Activated T-cell treated with anti-CD3 and anti-CD28 coated beads, Interleukin-2, amount 50 U/mL, for 72 hours (primary cell): ENCODE results near the gene GAA. TPM values are rescaled to one million over a fixed set of nuclear protein-coding genes. Genes with fewer than 3 reads are reported as not detected.
"Not testable (repeated sequence)": the region's sequence is repeated elsewhere in the genome, so short reads cannot be mapped to it uniquely, and the experiment has no call there.

Source experiments
- ATAC-seq, 2 donors: fragments of 150-1000 bp; cut with Tn5 transposase; replicated peaks in 1 of 2; 2 replicates each; pipeline ENCODE4 v1.10.0; 2021; ENCODE audit warnings: moderate library complexity in 2 of 2, mild to moderate bottlenecking in 1 of 2
- DNase-seq, 2 donors: peaks; one replicate each; pipeline ENCODE4 v3.0.0; 2021 to 2022; ENCODE audit warnings: mixed read lengths in 1 of 2
- H3K27ac Mint-ChIP-seq: one replicate; pipeline ENCODE4 v1.8.0; 2022; ENCODE audit warnings: mild to moderate bottlenecking, moderate library complexity, mixed read lengths
- H3K27me3 Mint-ChIP-seq: one replicate; pipeline ENCODE4 v1.8.0; 2022; ENCODE audit warnings: low read depth, mixed read lengths
- H3K36me3 Mint-ChIP-seq, 2 donors: one replicate each; pipeline ENCODE4 v1.8.0; 2022; ENCODE audit warnings: mixed read lengths in 2 of 2, mild to moderate bottlenecking in 1 of 2; ENCODE audit not compliant: insufficient read depth in 2 of 2
- H3K4me1 Mint-ChIP-seq: one replicate; pipeline ENCODE4 v1.8.0; 2022; ENCODE audit warnings: low read depth, mixed read lengths
- H3K4me3 Mint-ChIP-seq, 2 donors: one replicate each; pipeline ENCODE4 v1.8.0; 2022; ENCODE audit warnings: mild to moderate bottlenecking in 2 of 2, mixed read lengths in 2 of 2, moderate library complexity in 2 of 2
- H3K9me3 Mint-ChIP-seq, 2 donors: one replicate each; pipeline ENCODE4 v1.8.0; 2022; ENCODE audit warnings: mixed read lengths in 2 of 2
- total RNA-seq, 2 donors: library from RNA; stranded (reverse); gene quantifications; one replicate each; pipeline ENCODE4 v1.2.3, GENCODE V29; 2022

Gene GAA
- total RNA-seq, 2 donors from 2014 or later, result 31.7 to 37.1 TPM

DNA sequence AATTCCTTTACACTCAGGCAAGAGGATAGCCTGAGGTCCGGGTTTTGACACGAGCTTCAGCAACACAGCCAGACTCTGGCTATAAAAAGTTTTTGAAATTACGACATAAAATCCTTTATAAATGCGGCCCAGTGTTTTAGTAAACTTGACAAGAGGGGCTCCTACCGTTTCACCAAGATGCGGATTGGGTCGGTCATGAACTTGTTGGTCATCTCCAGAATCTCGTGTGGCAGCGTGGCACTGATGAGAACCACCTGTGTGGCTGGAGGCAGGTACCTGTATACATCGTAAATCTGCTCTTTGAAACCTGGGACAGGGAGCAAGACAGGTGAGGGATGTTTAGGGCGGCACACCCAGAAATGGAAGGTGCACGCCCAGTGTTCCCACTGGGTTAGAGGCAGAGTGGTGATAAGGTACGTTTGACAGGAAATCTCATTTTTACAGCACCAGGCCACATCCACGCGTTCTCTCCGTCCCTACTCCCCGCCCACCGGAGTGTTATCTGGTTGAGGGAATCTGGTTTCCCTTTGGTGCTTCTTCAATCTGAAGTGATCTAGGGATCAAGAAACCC lies 37.6 kb downstream of the GAA start:
- Mint-ChIP-seq H3K4me1 (no peaks in the 10 kb centered on the region), H3K27ac (peak overlapping the region; percentile 30), H3K9me3 (no peaks in the 10 kb centered on the region), H3K4me3 (no peak overlapping the region), H3K27me3 (no peaks in the 10 kb centered on the region), H3K36me3 (peaks cover 23 to 61% of the 10 kb centered on the region in 2 donors)
- no peak for ATAC-seq
- no peak for DNase-seq

DNA sequence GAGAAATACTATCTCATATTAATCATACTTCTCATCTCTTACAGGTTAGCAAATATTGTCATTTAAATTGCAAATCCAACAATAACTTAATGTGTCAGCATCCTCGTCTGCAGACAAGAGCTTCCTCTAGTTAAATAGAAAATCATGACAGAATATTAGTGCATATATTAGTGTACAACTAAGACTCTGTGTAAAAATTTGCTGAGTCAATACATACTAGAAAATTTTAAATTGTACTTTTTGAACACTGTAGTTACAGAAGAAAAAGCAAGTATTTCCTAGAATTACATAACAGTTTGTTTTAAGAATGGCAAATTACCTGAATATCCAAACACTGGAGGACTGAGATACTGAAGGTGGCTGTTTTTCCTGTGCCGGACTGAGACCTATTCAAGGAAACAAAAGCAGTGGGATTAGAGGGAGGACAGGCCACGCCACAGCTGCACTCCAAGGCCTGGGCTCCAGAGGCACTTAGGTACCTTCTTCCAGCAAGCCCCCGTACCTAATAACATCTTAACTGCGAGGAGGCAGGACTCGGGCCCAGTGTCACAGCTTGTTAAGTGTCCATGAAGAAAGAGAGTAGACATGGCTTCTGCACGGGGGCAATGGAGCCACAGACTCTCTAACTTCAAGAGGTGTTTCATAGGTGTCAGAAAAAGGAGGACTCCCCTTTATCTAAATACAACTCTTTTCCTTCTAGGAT lies 40.2 kb downstream of the GAA start:
- Mint-ChIP-seq H3K27me3 (no peaks in the 10 kb centered on the region), H3K4me1 (peaks cover 23% of the 10 kb centered on the region), H3K9me3 (no peaks in the 10 kb centered on the region), H3K4me3 (no peak overlapping the region), H3K27ac (peak overlapping the region; percentile 59), H3K36me3 (peaks cover 27 to 54% of the 10 kb centered on the region in 2 donors)
- ATAC-seq, result no peak
- DNase-seq, result no peak

DNA sequence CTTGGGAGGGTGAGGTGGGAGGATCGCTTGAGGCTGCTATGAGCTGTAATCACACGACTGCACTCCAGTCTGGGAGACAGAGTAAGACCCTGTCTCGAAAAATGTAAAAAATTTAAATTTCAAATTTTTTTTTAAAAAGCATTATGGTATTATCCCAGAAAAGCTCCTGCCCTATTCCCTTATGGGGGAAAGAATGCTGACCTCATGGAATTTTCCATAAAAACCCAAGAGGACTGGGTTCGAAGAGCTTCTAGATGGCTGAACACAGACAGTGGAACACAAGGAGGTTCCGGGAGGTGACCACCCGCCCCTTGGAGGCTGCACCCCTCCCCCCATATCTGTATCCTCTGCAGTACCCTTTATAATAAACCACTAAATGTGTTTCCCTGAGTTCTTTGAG lies 41.5 kb downstream of the GAA start:
- H3K4me3 Mint-ChIP-seq, result no peak overlapping the region
- H3K27ac Mint-ChIP-seq, result no peak overlapping the region
- H3K36me3 Mint-ChIP-seq, result peaks cover 28 to 46% of the 10 kb centered on the region in 2 donors
- no peaks in the 10 kb centered on the region for H3K27me3 Mint-ChIP-seq
- H3K4me1 Mint-ChIP-seq, result peaks cover 23% of the 10 kb centered on the region
- no peak for DNase-seq
- ATAC-seq, result no peak
- H3K9me3 Mint-ChIP-seq, result no peaks in the 10 kb centered on the region

DNA sequence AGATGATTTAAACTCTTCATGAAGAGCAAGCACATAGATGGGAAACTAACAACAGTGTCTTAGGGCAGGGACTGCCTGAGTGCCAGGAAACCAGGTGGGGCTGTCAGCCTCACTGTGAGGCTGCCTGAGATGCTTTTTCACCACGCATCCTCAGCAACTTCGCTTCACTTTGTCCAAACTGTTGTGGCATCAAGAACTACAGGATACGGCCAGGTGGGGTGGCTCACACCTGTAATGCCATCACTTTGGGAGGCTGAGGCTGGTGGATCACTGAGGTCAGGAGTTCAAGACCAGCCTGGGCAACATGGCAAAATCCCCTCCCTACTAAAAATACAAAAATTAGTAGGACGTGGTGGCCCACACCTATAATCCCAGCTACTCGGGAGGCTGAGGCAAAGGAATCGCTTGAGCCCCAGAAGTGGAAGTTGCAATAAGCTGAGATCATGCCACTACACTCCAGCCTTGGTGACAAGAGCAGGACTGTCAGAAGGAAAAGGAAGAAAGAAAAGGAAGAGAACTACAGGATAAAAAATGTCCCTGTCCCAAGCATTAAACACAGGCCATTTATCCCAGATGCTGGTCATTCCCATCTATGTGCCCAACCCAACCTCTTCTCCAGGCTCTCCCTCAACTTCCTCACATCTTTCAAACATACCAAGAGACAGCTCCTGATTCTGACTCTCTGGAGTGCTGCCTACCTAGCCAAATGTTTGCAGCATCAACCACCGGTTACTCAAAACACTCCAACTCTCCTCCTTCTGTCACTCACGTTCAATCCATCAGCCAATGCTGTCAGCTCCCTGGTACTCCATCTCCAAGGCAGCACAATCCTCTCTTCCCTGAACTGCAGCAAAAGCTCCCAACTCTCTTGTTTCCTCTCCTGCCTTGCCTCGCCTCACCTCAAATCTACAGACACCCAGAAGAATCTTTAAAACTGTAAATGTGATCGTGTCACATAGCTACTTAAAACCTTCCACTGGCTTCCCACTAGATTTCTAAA lies 44.0 kb downstream of the GAA start:
- DNase-seq (peak in 1 of 2 donors; percentile 32), ATAC-seq (no peak)
- peak overlapping the region; percentile 94 for H3K27ac Mint-ChIP-seq
- H3K4me3 Mint-ChIP-seq, result peak overlapping the region; percentile 91 to 92
- peaks cover 16 to 23% of the 10 kb centered on the region in 2 donors for H3K36me3 Mint-ChIP-seq
- no peaks in the 10 kb centered on the region for H3K9me3 Mint-ChIP-seq
- peaks cover 36% of the 10 kb centered on the region for H3K4me1 Mint-ChIP-seq
- H3K27me3 Mint-ChIP-seq, result no peaks in the 10 kb centered on the region

- Mint-ChIP-seq H3K27me3 (no peaks in the 10 kb centered on the region), H3K36me3 (peaks cover 16 to 20% of the 10 kb centered on the region in 2 donors), H3K27ac (peak overlapping the region; percentile 94), H3K4me1 (peaks cover 36% of the 10 kb centered on the region), H3K9me3 (no peaks in the 10 kb centered on the region), H3K4me3 (peak overlapping the region; percentile 91 to 97)
- DNase-seq (peak in 1 of 2 donors; percentile 27), ATAC-seq (peak in 1 of 2 donors; percentile 11)
Measured at GRCh38 chr17:80146121-80147034, 45.0 kb downstream of the GAA start.

DNA sequence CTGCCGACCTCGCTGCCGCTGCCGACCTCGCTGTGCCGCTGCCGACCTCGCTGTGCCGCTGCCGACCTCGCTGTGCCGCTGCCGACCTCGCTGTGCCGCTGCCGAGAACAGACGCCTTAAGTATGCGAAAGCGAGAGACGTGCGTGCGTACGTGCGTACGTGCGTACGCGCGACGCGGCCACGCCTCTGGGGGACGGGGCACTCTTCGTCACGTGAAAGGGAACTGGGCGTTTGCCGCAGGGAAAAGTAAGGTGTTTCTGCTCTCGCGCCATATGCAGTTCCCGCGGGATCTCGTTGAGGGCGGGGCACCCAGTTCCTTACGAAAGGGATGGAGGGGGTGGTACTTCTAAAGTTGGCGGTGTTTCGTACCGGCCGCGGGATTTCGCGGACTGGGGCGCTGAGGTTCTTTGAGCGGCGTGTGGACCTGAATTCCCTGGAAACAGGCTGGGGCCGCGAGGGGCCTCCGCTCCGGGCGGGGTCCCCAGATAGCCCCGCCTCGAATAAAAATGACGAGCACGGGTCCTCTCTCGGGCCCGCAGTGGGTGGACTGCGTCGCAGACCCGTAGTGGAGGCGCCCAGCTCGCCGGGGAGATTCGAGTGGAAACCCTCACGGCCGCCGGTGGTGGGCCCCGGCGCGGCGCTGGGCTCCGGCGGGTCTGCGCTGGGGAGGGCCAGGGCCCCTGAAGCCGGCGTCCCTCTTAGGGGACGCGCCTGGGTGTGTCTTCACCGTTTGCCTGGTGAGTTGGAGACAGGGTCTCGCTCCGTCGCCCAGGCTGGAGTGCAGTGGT lies 45.8 kb downstream of the GAA start, which contains the start of gene EIF4A3:
Gene EIF4A3, minus strand, starts transcription at position 94 of the 788 bp plus-strand sequence. CDS start 167 bp downstream, outside the sequence.
- peaks cover 15 to 17% of the 10 kb centered on the region in 2 donors for H3K36me3 Mint-ChIP-seq
- DNase-seq (peak; percentile 97 to 99), ATAC-seq (peak; percentile 91 to 93)
- H3K27me3 Mint-ChIP-seq, result no peaks in the 10 kb centered on the region
- H3K4me3 Mint-ChIP-seq, result peak within 1 kb of the TSS; percentile 91 to 97
- peaks cover 42% of the 10 kb centered on the region for H3K4me1 Mint-ChIP-seq
- no peaks in the 10 kb centered on the region for H3K9me3 Mint-ChIP-seq
- peak within 1 kb of the TSS; percentile 94 for H3K27ac Mint-ChIP-seq

DNA sequence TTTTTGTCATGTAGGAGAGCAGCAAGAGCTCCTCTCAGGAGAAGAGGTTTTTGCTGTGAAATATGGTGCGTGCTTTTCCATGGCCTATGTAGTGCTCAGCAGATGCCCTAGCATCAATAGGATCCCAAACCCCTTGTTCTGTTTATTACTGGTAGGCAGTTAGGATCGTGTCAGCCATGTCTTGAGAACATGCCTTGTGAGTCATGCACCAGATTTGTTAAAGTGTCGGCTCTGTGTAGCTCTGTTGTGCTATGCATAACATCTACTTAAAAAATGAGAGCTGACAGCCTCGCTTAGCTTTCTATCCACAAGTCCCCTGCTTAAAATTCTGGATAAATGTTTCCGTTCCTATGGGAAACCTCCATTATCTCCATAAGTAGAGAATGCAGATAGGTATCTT lies 50.0 kb downstream of the GAA start:
- no peaks in the 10 kb centered on the region for H3K27me3 Mint-ChIP-seq
- H3K27ac Mint-ChIP-seq, result no peak overlapping the region
- peaks cover 2 to 10% of the 10 kb centered on the region in 2 donors for H3K36me3 Mint-ChIP-seq
- DNase-seq (no peak), ATAC-seq (no peak)
- peaks cover 26% of the 10 kb centered on the region for H3K4me1 Mint-ChIP-seq
- H3K4me3 Mint-ChIP-seq, result no peak overlapping the region
- H3K9me3 Mint-ChIP-seq, result peaks cover 0 to 2% of the 10 kb centered on the region in 2 donors

DNA sequence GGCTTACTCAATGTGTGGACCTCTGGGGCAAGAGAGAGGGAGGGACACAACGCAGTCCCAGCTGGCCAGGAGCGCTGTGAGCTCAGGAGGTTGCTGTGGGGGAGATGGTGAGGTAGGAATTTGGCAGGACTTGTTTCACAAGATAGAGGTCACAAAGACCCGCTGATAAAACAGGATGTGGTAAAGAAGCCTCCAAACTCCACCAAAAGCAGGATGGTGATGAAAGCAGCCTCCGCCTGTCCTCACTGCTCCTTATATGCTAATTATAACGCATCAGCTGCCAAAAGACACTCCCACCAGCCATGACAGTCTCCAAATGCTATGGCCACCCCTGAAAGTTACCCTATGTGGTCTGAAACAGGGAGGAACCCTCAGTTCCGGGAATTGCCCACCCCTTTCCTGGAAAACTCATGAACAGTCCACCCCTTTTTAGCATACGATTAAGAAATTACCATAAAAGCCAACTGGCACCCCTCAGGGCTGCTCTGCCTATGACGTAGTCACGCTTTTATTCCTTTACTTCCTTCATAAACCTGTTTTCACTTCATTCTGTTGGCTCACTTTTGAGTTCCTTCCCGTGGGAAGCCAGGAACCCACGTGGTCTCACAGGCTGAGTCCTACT lies 50.8 kb downstream of the GAA start:
- Mint-ChIP-seq H3K4me3 (no peak overlapping the region), H3K27me3 (no peaks in the 10 kb centered on the region), H3K36me3 (peaks cover 2 to 5% of the 10 kb centered on the region in 2 donors), H3K27ac (no peak overlapping the region), H3K9me3 (peaks cover 0 to 2% of the 10 kb centered on the region in 2 donors), H3K4me1 (peaks cover 26% of the 10 kb centered on the region)
- ATAC-seq (no peak), DNase-seq (no peak)

GRCh38 chr17:80153004-80153403 lies 51.6 kb downstream of the GAA start:
- no peak overlapping the region for H3K27ac Mint-ChIP-seq
- DNase-seq (no peak), ATAC-seq (no peak)
- H3K27me3 Mint-ChIP-seq, result no peaks in the 10 kb centered on the region
- H3K9me3 Mint-ChIP-seq, result peaks cover 0 to 2% of the 10 kb centered on the region in 2 donors
- H3K4me3 Mint-ChIP-seq, result no peak overlapping the region
- peaks cover 26% of the 10 kb centered on the region for H3K4me1 Mint-ChIP-seq
- peaks cover 0 to 4% of the 10 kb centered on the region in 2 donors for H3K36me3 Mint-ChIP-seq

DNA sequence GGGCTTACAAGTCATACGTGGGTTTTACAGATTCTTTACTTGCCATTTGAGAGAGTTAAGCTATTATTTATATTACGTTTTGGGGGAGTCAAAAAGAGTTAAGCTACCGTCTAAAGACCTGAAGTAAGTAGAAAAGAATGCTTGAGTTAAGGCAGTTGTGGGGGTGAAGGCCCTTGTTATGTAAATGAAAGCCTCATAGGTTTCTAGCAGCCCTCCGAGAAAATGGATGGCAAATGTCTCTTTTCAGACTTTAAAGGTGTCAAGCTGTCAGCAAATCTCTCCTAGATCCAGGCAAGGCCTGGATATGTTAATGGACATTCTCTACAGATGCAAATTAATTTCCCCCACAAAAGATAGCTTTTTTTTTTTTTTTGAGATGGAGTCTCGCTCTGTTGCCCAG lies 52.8 kb downstream of the GAA start:
- peaks cover 16% of the 10 kb centered on the region for H3K4me1 Mint-ChIP-seq
- ATAC-seq (no peak), DNase-seq (no peak)
- H3K27me3 Mint-ChIP-seq, result peaks cover under 1% of the 10 kb centered on the region
- H3K36me3 Mint-ChIP-seq, result peaks cover 0 to 4% of the 10 kb centered on the region in 2 donors
- H3K9me3 Mint-ChIP-seq, result peaks cover 0 to 2% of the 10 kb centered on the region in 2 donors
- no peak overlapping the region for H3K4me3 Mint-ChIP-seq
- no peak overlapping the region for H3K27ac Mint-ChIP-seq

DNA sequence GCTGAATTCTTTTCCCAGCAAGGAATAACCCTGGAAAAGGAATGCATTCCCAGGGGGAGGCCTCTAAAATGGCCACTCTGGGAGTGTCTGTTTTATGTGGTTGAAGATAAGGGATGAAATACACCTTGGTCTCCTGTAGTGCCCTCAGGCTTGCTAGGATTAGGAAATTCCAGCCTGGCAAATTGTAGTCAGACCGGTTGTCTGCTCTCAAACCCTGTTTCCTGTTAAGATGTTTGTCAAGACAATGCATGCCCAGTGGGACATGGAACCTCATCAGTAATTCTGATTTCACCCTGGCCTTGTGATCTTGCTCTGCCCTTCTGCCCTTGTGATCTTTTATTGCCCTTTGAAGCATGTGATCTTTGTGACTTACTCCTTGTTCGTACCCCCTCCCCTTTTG lies 54.2 kb downstream of the GAA start:
- DNase-seq, H3K36me3 Mint-ChIP-seq, ATAC-seq, H3K27ac Mint-ChIP-seq, H3K9me3 Mint-ChIP-seq, H3K4me3 Mint-ChIP-seq: not testable (repeated sequence)
- peaks cover 15% of the 10 kb centered on the region for H3K27me3 Mint-ChIP-seq
- H3K4me1 Mint-ChIP-seq, result peaks cover 13% of the 10 kb centered on the region
